Suprapubic skin (tissue), 3 donors: ENCODE results near the gene PAX5.

ENCODE experiments used
- CTCF ChIP-seq, 2 donors: fragments of 200-600 bp in 1 of 2; fragments of 450-650 bp in 1 of 2; sonication (generic) in 1 of 2; IDR thresholded peaks; one replicate each; pipeline ENCODE4 v1.5.1; 2016 to 2019; ENCODE audit warnings: antibody characterized with exemption in 2 of 2, mild to moderate bottlenecking in 1 of 2, moderate library complexity in 1 of 2
- POLR2AphosphoS5 ChIP-seq, 3 donors: sonication (generic); formaldehyde crosslinking; IDR thresholded peaks; one replicate each; pipeline ENCODE4 v1.6.1; 2017; ENCODE audit warnings: antibody characterized with exemption in 3 of 3

GRCh38 chr9:36960575-36960955 lies 73.5 kb downstream of the PAX5 start:
- TF ChIP-seq CTCF (IDR thresholded peaks at IDR 0.05) (no peak), POLR2AphosphoS5 (IDR thresholded peaks at IDR 0.05) (no peak)
